GM12891 (cell line): ENCODE results near the gene PRDM2.

Experiments
- DNase-seq: peaks from one replicate; pipeline ENCODE4 v3.0.0; 2011; ENCODE audit warnings: low spot score; ENCODE audit not compliant: insufficient read length
- FAIRE-seq: peaks from 2 replicates; lab custom pipeline; 2011; peaks lifted over from hg19 to GRCh38; lab: Jason Lieb, UNC
- PAX5 ChIP-seq: IDR thresholded peaks from 2 replicates; pipeline ENCODE4 v1.6.1; 2011; ENCODE audit warnings: low read length, moderate library complexity, mild to moderate bottlenecking; ENCODE audit not compliant: insufficient read depth, severe bottlenecking
- POLR2A ChIP-seq: IDR thresholded peaks from 2 replicates; pipeline ENCODE4 v1.6.1; 2011; ENCODE audit warnings: low read depth, low read length, control low read depth
- POLR2AphosphoS5 ChIP-seq: IDR thresholded peaks from 2 replicates; pipeline ENCODE4 v1.6.1; 2011; ENCODE audit warnings: low read depth, low read length, control low read depth
- POU2F2 ChIP-seq: IDR thresholded peaks from 2 replicates; pipeline ENCODE4 v1.6.1; 2011; ENCODE audit warnings: low read depth, mild to moderate bottlenecking, control low read depth, low read length, moderate library complexity
- SPI1 ChIP-seq: IDR thresholded peaks from 2 replicates; pipeline ENCODE4 v1.6.1; 2011; ENCODE audit warnings: low read depth, low read length, control low read depth
- TAF1 ChIP-seq: IDR thresholded peaks from 2 replicates; pipeline ENCODE4 v1.6.1; 2011; ENCODE audit warnings: low read depth, low read length, control low read depth

Gene PRDM2

GRCh38 chr1:13806108-13806507 lies 106.1 kb downstream of the PRDM2 start:
- FAIRE-seq: no peak
- TF ChIP-seq PAX5 (no peak), POLR2A (no peak), SPI1 (no peak), POU2F2 (no peak), POLR2AphosphoS5 (no peak), TAF1 (no peak)
- DNase-seq: no peak

- peak; percentile 74 for FAIRE-seq
- TF ChIP-seq POLR2AphosphoS5: no peak
- no peak for TF ChIP-seq SPI1
- no peak for TF ChIP-seq POU2F2
- TF ChIP-seq TAF1: no peak
- no peak for TF ChIP-seq PAX5
- no peak for TF ChIP-seq POLR2A
- DNase-seq: no peak
Observed at GRCh38 chr1:13807209-13807608, 107.2 kb downstream of the PRDM2 start.

GRCh38 chr1:13808729-13809131 lies 108.7 kb downstream of the PRDM2 start:
- FAIRE-seq (no peak), DNase-seq (no peak)
- no peak for TF ChIP-seq POLR2AphosphoS5
- TF ChIP-seq SPI1: no peak
- no peak for TF ChIP-seq PAX5
- no peak for TF ChIP-seq TAF1
- TF ChIP-seq POU2F2: no peak
- no peak for TF ChIP-seq POLR2A

GRCh38 chr1:13809461-13810159 lies 109.6 kb downstream of the PRDM2 start:
- no peak for DNase-seq
- TF ChIP-seq POLR2AphosphoS5 (no peak), PAX5 (no peak), POU2F2 (no peak), POLR2A (no peak), TAF1 (no peak), SPI1 (no peak)
- no peak for FAIRE-seq

GRCh38 chr1:13812456-13813397 lies 112.7 kb downstream of the PRDM2 start:
- no peak for DNase-seq
- no peak for FAIRE-seq

GRCh38 chr1:13813398-13814012 lies 113.5 kb downstream of the PRDM2 start:
- FAIRE-seq (no peak), DNase-seq (peak; percentile 35)
- TF ChIP-seq POLR2AphosphoS5 (no peak), POLR2A (no peak), POU2F2 (no peak), SPI1 (no peak), TAF1 (no peak), PAX5 (no peak)

More at GRCh38 chr1:13812456-13813397, 112.7 kb downstream of the PRDM2 start:
- no peak for TF ChIP-seq TAF1
- no peak for TF ChIP-seq PAX5
- TF ChIP-seq POU2F2: no peak
- TF ChIP-seq POLR2AphosphoS5: no peak
- TF ChIP-seq POLR2A: no peak
- no peak for TF ChIP-seq SPI1

- no peak for TF ChIP-seq SPI1
- no peak for TF ChIP-seq PAX5
- TF ChIP-seq POU2F2: no peak
- no peak for TF ChIP-seq TAF1
- FAIRE-seq: no peak
Observed at GRCh38 chr1:13814131-13814530, 114.1 kb downstream of the PRDM2 start.

GRCh38 chr1:13816016-13816760 lies 116.2 kb downstream of the PRDM2 start:
- FAIRE-seq (no peak), DNase-seq (no peak)
- TF ChIP-seq TAF1 (no peak), POU2F2 (no peak), POLR2AphosphoS5 (no peak), PAX5 (no peak), SPI1 (no peak), POLR2A (no peak)

More at GRCh38 chr1:13814131-13814530, 114.1 kb downstream of the PRDM2 start:
- no peak for DNase-seq

GRCh38 chr1:13817906-13818305 lies 117.9 kb downstream of the PRDM2 start:
- FAIRE-seq (no peak), DNase-seq (no peak)
- no peak for TF ChIP-seq TAF1
- no peak for TF ChIP-seq PAX5
- no peak for TF ChIP-seq POU2F2
- TF ChIP-seq SPI1: no peak
- no peak for TF ChIP-seq POLR2A
- no peak for TF ChIP-seq POLR2AphosphoS5
